IMR-90 (cell line): Measurements from ENCODE around the gene PSMD8. TPM values are rescaled to one million over a fixed set of nuclear protein-coding genes. Genes with fewer than 3 reads are reported as not detected.

Source experiments
- ATAC-seq: fragments of 200-7000 bp; cut with Tn5 transposase; 2 replicates; pipeline ENCODE4 v1.9.1; 2020; ENCODE audit warnings: low read depth, mild to moderate bottlenecking, moderate library complexity
- BruUV-seq: library from RNA; stranded (reverse); fragments of 400-500 nt; replicated peaks from 2 replicates; lab custom pipeline; 2021; lab: Mats Ljungman, UMichigan
- CTCF ChIA-PET: fragments of 300-600 bp; formaldehyde crosslinking; extraction: SDS; loops from one replicate; lab custom pipeline; 2021; ENCODE audit warnings: antibody characterized with exemption; lab: Yijun Ruan, JAX
- POLR2A ChIA-PET: fragments of 300-600 bp; sonication (Branson Sonifier 250); formaldehyde crosslinking; loops from one replicate; lab custom pipeline; 2022; ENCODE audit warnings: antibody characterized with exemption; ENCODE audit not compliant: unreplicated experiment; lab: Charles Lee
- DNase-seq: peaks from one replicate; pipeline ENCODE4 v3.0.0; 2013
- H2AFZ ChIP-seq: replicated peaks from 2 replicates; pipeline ENCODE3; 2013; ENCODE audit warnings: low read length, mild to moderate bottlenecking; ENCODE audit not compliant: poor library complexity
- H2AK5ac ChIP-seq: 2 replicates; pipeline ENCODE4 v1.6.1; 2013; ENCODE audit warnings: low read depth, low read length, inconsistent platforms
- H2AK9ac ChIP-seq: replicated peaks from 2 replicates; pipeline ENCODE3; 2013; ENCODE audit warnings: mild to moderate bottlenecking, low read depth, low read length, moderate library complexity; ENCODE audit not compliant: poor library complexity
- H2BK120ac ChIP-seq: 2 replicates; pipeline ENCODE4 v1.6.1; 2013; ENCODE audit warnings: low read depth, low read length, inconsistent platforms
- H2BK15ac ChIP-seq: 3 replicates; pipeline ENCODE4 v1.6.1; 2013; ENCODE audit warnings: low read depth, low read length, inconsistent platforms
- H2BK20ac ChIP-seq: 2 replicates; pipeline ENCODE4 v1.6.1; 2013; ENCODE audit warnings: low read depth, mild to moderate bottlenecking, inconsistent platforms, low read length, moderate library complexity
- H2BK5ac ChIP-seq: 2 replicates; pipeline ENCODE4 v1.6.1; 2013; ENCODE audit warnings: mild to moderate bottlenecking, low read depth, low read length, inconsistent platforms; ENCODE audit not compliant: poor library complexity, severe bottlenecking
- H3K14ac ChIP-seq: replicated peaks from 2 replicates; pipeline ENCODE4 v1.6.1; 2013; ENCODE audit warnings: low read depth, low read length, inconsistent platforms
- H3K18ac ChIP-seq: 2 replicates; pipeline ENCODE4 v1.6.1; 2013; ENCODE audit warnings: low read depth, low read length, control low read depth
- H3K23ac ChIP-seq: 2 replicates; pipeline ENCODE4 v1.6.1; 2013; ENCODE audit warnings: low read depth, low read length, inconsistent platforms
- H3K27ac ChIP-seq: 2 replicates; pipeline ENCODE4 v1.5.1; 2013; ENCODE audit warnings: mild to moderate bottlenecking, control low read depth, low read length; ENCODE audit not compliant: insufficient read depth
- H3K27me3 ChIP-seq: 2 replicates; pipeline ENCODE4 v1.6.1; 2013; ENCODE audit warnings: low read length; ENCODE audit not compliant: control insufficient read depth, insufficient read depth
- H3K36me3 ChIP-seq: 2 replicates; pipeline ENCODE4 v1.6.1; 2013; ENCODE audit warnings: low read length, mixed read lengths; ENCODE audit not compliant: control insufficient read depth, insufficient read depth
- H3K4ac ChIP-seq: 2 replicates; pipeline ENCODE4 v1.6.1; 2013; ENCODE audit warnings: low read depth, low read length, inconsistent platforms
- H3K4me1 ChIP-seq: 2 replicates; pipeline ENCODE4 v1.6.1; 2013; ENCODE audit warnings: low read length, mixed read lengths; ENCODE audit not compliant: control insufficient read depth, insufficient read depth
- H3K4me2 ChIP-seq: 2 replicates; pipeline ENCODE4 v1.6.1; 2013; ENCODE audit warnings: low read depth, mild to moderate bottlenecking, control low read depth, low read length, moderate library complexity
- H3K4me3 ChIP-seq: 2 replicates; pipeline ENCODE4 v1.5.1; 2013; ENCODE audit warnings: low read depth, mild to moderate bottlenecking, control low read depth, low read length, moderate library complexity; ENCODE audit not compliant: insufficient read depth
- H3K56ac ChIP-seq: 2 replicates; pipeline ENCODE4 v1.6.1; 2013; ENCODE audit warnings: low read length, inconsistent platforms; ENCODE audit not compliant: insufficient read depth; ENCODE audit errors: extremely low read depth
- H3K79me1 ChIP-seq, 2 experiments: 2 replicates each; pipeline ENCODE4 v1.6.1; 2013; ENCODE audit warnings: low read length in 2 of 2, inconsistent platforms in 1 of 2, low read depth in 1 of 2
- H3K9ac ChIP-seq: 2 replicates; pipeline ENCODE4 v1.6.1; 2013; ENCODE audit warnings: low read depth, low read length, control low read depth
- H3K9me1 ChIP-seq: 2 replicates; pipeline ENCODE4 v1.6.1; 2013; ENCODE audit warnings: low read length, inconsistent platforms; ENCODE audit not compliant: insufficient read depth
- H3K9me3 ChIP-seq: 2 replicates; pipeline ENCODE4 v1.6.1; 2013; ENCODE audit warnings: low read length; ENCODE audit not compliant: control insufficient read depth, insufficient read depth
- H4K20me1 ChIP-seq: 2 replicates; pipeline ENCODE4 v1.6.1; 2013; ENCODE audit warnings: low read length, inconsistent platforms; ENCODE audit not compliant: insufficient read depth
- H4K5ac ChIP-seq: 2 replicates; pipeline ENCODE4 v1.6.1; 2013; ENCODE audit warnings: mild to moderate bottlenecking, low read depth, low read length, control low read depth
- H4K8ac ChIP-seq, 2 experiments: 2 replicates each; pipeline ENCODE4 v1.6.1; 2013; ENCODE audit warnings: low read depth in 2 of 2, low read length in 2 of 2, control low read depth in 1 of 2, inconsistent platforms in 1 of 2
- H4K91ac ChIP-seq: 2 replicates; pipeline ENCODE4 v1.6.1; 2013; ENCODE audit warnings: low read depth, low read length, inconsistent platforms; ENCODE audit not compliant: insufficient read depth
- CTCF ChIP-seq: conservative IDR thresholded peaks from 2 replicates; pipeline ENCODE4 v1.5.1; 2012; ENCODE audit warnings: mild to moderate bottlenecking, low read depth, low read length, improper control_type of control experiment
- USF2 ChIP-seq: fragments of 150-350 bp; IDR thresholded peaks from 2 replicates; pipeline ENCODE4 v1.6.1; 2017; ENCODE audit warnings: mild to moderate bottlenecking, antibody characterized with exemption, low read length, low read depth
- WGBS, 2 experiments: methylation state at CpG; one replicate each; pipeline versions ENCODE4 v1.1.5 to v1.1.7; 2013; ENCODE audit warnings: missing lambda C conversion rate in 2 of 2; ENCODE audit not compliant: insufficient read length in 1 of 2; ENCODE audit errors: extremely low coverage in 2 of 2; 5-methylcytosine and 5-hydroxymethylcytosine counted together
- dilution Hi-C: fragments of 300-500 bp; cut with HindIII; formaldehyde crosslinking; loops from one replicate; pipeline ENCODE4 v1.14.3; 2018; ENCODE audit warnings: low sequenced_read_pairs; ENCODE audit not compliant: unreplicated experiment
- in situ Hi-C: fragments of 300-500 bp; cut with MboI; formaldehyde crosslinking; loops from 3 replicates; pipeline ENCODE4 v1.14.3; 2019; ENCODE audit warnings: low sequenced_read_pairs, inconsistent platforms, mixed read lengths
- intact Hi-C: fragments of 100-400 bp; cut with micrococcal nuclease; formaldehyde crosslinking; loops from 2 replicates; pipeline ENCODE4 v1.10.0; 2022
- polyA plus RNA-seq, 3 experiments: library from polyadenylated mRNA; depleted of rRNA; stranded (reverse); fragments of >200 nt; gene quantifications; 2 replicates each; pipeline ENCODE4 v1.2.3, GENCODE V29; 2012; ENCODE audit warnings: low replicate concordance in 1 of 3
- total RNA-seq: library from RNA; depleted of rRNA; stranded (reverse); fragments of >200 nt; gene quantifications from 2 replicates; pipeline ENCODE4 v1.2.3, GENCODE V29; 2012

PSMD8 gene
- total and polyA plus RNA-seq, 2 of the 4 experiments (the other 2 are of a cell fraction): 475 to 644 TPM

- H3K4me1 ChIP-seq: no peaks in the 10 kb centered on the region
- H3K23ac ChIP-seq: no peak overlapping the region
- ATAC-seq (no peak), DNase-seq (no peak)
- ChIA-PET CTCF (no interaction called here), POLR2A (no interaction called here)
- WGBS, 2 experiments: 84% methylated on average over 10 of the region's 14 CpGs; no CpG with 5 or more reads in 1 of the 2 experiments
- no peaks in the 10 kb centered on the region for H4K20me1 ChIP-seq
- no peak for TF ChIP-seq CTCF
- TF ChIP-seq USF2: no peak
- no peak overlapping the region for H2BK120ac ChIP-seq
- H3K56ac ChIP-seq: no peak overlapping the region
- H3K18ac ChIP-seq: no peak overlapping the region
- no peak overlapping the region for H2BK5ac ChIP-seq
- H3K4ac ChIP-seq: no peak overlapping the region
- in situ Hi-C loops (loop anchor here (25.0 kb wide), 1 partner anchor 515 kb away; the partner anchor contains the start of genes MRPS12 and SARS2), intact Hi-C loops (no loop called here), dilution Hi-C loops (no loop called here)
- H2AK5ac ChIP-seq: no peak overlapping the region
- no peak overlapping the region for H3K4me3 ChIP-seq
- no peak overlapping the region for H3K14ac ChIP-seq
- no peak overlapping the region for H4K91ac ChIP-seq
- H2BK15ac ChIP-seq: no peak overlapping the region
- no peak overlapping the region for H2AK9ac ChIP-seq
- H3K9me3 ChIP-seq: no peaks in the 10 kb centered on the region
- BruUV-seq: no TSS peak
- H2BK20ac ChIP-seq: no peak overlapping the region
- peaks cover 4% of the 10 kb centered on the region; the same call in 1 of the 2 replicates for H3K9me1 ChIP-seq
- no peak overlapping the region for H3K27ac ChIP-seq
- H4K5ac ChIP-seq: no peak overlapping the region
- H4K8ac ChIP-seq: no peak overlapping the region
- no peaks in the 10 kb centered on the region for H3K79me1 ChIP-seq
- peaks cover 44% of the 10 kb centered on the region for H3K27me3 ChIP-seq
- no peak overlapping the region for H3K4me2 ChIP-seq
- no peak overlapping the region for H3K9ac ChIP-seq
- H2AFZ ChIP-seq: no peak overlapping the region
- no peaks in the 10 kb centered on the region for H3K36me3 ChIP-seq
These were observed 47.5 kb downstream of the PSMD8 start for GRCh38 chr19:38421856-38422255.
